GM23338 (cell line): Measurements from ENCODE around the gene BACE2. TPM values are rescaled to one million over a fixed set of nuclear protein-coding genes. Genes with fewer than 3 reads are reported as not detected.

Source experiments
- ATAC-seq: fragments of 200-7000 bp; cut with Tn5 transposase; 3 replicates; pipeline ENCODE4 v1.9.1; 2020
- DNase-seq: peaks from one replicate; pipeline ENCODE4 v3.0.0-alpha.2; 2015; ENCODE audit warnings: low spot score
- H2AFZ ChIP-seq: fragments of 200-600 bp; sonication (generic); 2 replicates; pipeline ENCODE4 v1.8.0; 2016; ENCODE audit warnings: antibody characterized with exemption, mild to moderate bottlenecking, moderate library complexity
- H3F3A ChIP-seq: fragments of 200-600 bp; sonication (generic); replicated peaks from 2 replicates; pipeline ENCODE4 v1.8.0; 2017; ENCODE audit warnings: antibody characterized with exemption, mixed run types, low read depth
- H3K27ac ChIP-seq: fragments of 200-600 bp; sonication (generic); 2 replicates; pipeline ENCODE4 v1.6.1; 2016; ENCODE audit warnings: low read depth
- H3K27me3 ChIP-seq: fragments of 200-600 bp; sonication (generic); 2 replicates; pipeline ENCODE4 v1.8.0; 2016; ENCODE audit warnings: mild to moderate bottlenecking, mixed run types, moderate library complexity; ENCODE audit not compliant: insufficient read depth
- H3K36me3 ChIP-seq: fragments of 200-600 bp; sonication (generic); 2 replicates; pipeline ENCODE4 v1.8.0; 2016; ENCODE audit warnings: mild to moderate bottlenecking; ENCODE audit not compliant: insufficient read depth
- H3K4me1 ChIP-seq: fragments of 200-600 bp; sonication (generic); 2 replicates; pipeline ENCODE4 v1.8.0; 2016; ENCODE audit warnings: mild to moderate bottlenecking, moderate library complexity; ENCODE audit not compliant: insufficient read depth
- H3K4me2 ChIP-seq: fragments of 200-600 bp; sonication (generic); 2 replicates; pipeline ENCODE4 v1.7.1; 2017; ENCODE audit warnings: mixed run types
- H3K4me3 ChIP-seq: fragments of 200-600 bp; sonication (generic); 2 replicates; pipeline ENCODE4 v1.6.1; 2016; ENCODE audit warnings: mixed run types
- H3K79me2 ChIP-seq: fragments of 200-600 bp; sonication (generic); replicated peaks from 2 replicates; pipeline ENCODE4 v1.8.0; 2017; ENCODE audit warnings: mild to moderate bottlenecking; ENCODE audit not compliant: insufficient read depth
- H3K9me2 ChIP-seq: fragments of 200-600 bp; sonication (generic); 2 replicates; pipeline ENCODE4 v1.8.0; 2017; ENCODE audit not compliant: insufficient read depth
- H4K20me1 ChIP-seq: fragments of 200-600 bp; sonication (generic); replicated peaks from 2 replicates; pipeline ENCODE4 v1.8.0; 2017; ENCODE audit warnings: mild to moderate bottlenecking; ENCODE audit not compliant: insufficient read depth
- H3K27ac Mint-ChIP-seq: 2 replicates; pipeline ENCODE4 v1.8.0; 2020; ENCODE audit warnings: inconsistent platforms, mild to moderate bottlenecking, moderate library complexity, mixed read lengths
- H3K27me3 Mint-ChIP-seq: 3 replicates; pipeline ENCODE4 v1.8.0; 2022; ENCODE audit warnings: low read depth, mild to moderate bottlenecking, moderate library complexity, mixed read lengths, inconsistent platforms; ENCODE audit not compliant: insufficient read depth, poor library complexity
- H3K36me3 Mint-ChIP-seq: 3 replicates; pipeline ENCODE4 v1.8.0; 2021; ENCODE audit warnings: low read depth, mild to moderate bottlenecking, inconsistent platforms, moderate library complexity, mixed read lengths
- H3K4me1 Mint-ChIP-seq: 3 replicates; pipeline ENCODE4 v1.8.0; 2020; ENCODE audit warnings: mild to moderate bottlenecking, inconsistent platforms, mixed read lengths
- H3K4me3 Mint-ChIP-seq: 3 replicates; pipeline ENCODE4 v1.8.0; 2021; ENCODE audit warnings: moderate library complexity, mild to moderate bottlenecking, inconsistent platforms, mixed read lengths
- H3K9me3 Mint-ChIP-seq: 3 replicates; pipeline ENCODE4 v1.8.0; 2020; ENCODE audit warnings: moderate library complexity, mild to moderate bottlenecking, inconsistent platforms, mixed read lengths
- CTCF ChIP-seq, 2 experiments: fragments of 200-600 bp in 1 of 2; sonication (generic) in 1 of 2; conservative IDR thresholded peaks; 2 replicates each; pipeline versions ENCODE4 v1.5.1 to v1.6.1; 2016 to 2017; ENCODE audit warnings: antibody characterized with exemption in 2 of 2, low read depth in 2 of 2, mild to moderate bottlenecking in 2 of 2, moderate library complexity in 1 of 2
- ETS1 ChIP-seq: IDR thresholded peaks from 2 replicates; pipeline ENCODE4 v1.6.1; 2016; ENCODE audit warnings: antibody characterized with exemption
- EZH2 ChIP-seq: fragments of 200-600 bp; sonication (generic); IDR thresholded peaks from one replicate; pipeline ENCODE4 v1.8.0; 2017; ENCODE audit warnings: antibody characterized with exemption, mild to moderate bottlenecking, low read depth; ENCODE audit not compliant: unreplicated experiment
- EZH2phosphoT487 ChIP-seq: fragments of 200-600 bp; sonication (generic); IDR thresholded peaks from one replicate; pipeline ENCODE4 v1.8.1; 2018; ENCODE audit warnings: antibody characterized with exemption; ENCODE audit not compliant: unreplicated experiment
- JUNB ChIP-seq: IDR thresholded peaks from one replicate; pipeline ENCODE4 v1.6.1; 2016; ENCODE audit warnings: antibody characterized with exemption; ENCODE audit not compliant: unreplicated experiment
- NANOG ChIP-seq: IDR thresholded peaks from 2 replicates; pipeline ENCODE4 v1.6.1; 2016; ENCODE audit warnings: antibody characterized with exemption, borderline replicate concordance
- POLR2AphosphoS5 ChIP-seq: IDR thresholded peaks from 2 replicates; pipeline ENCODE4 v1.6.1; 2016; ENCODE audit warnings: antibody characterized with exemption, low read depth
- REST ChIP-seq: IDR thresholded peaks from one replicate; pipeline ENCODE4 v1.6.1; 2018; ENCODE audit warnings: antibody characterized with exemption; ENCODE audit not compliant: unreplicated experiment
- STAT1 ChIP-seq: IDR thresholded peaks from one replicate; pipeline ENCODE4 v1.6.1; 2016; ENCODE audit warnings: antibody characterized with exemption; ENCODE audit not compliant: unreplicated experiment
- ZNF114 ChIP-seq: fragments of 250-450 bp; sonication (Bioruptor Pico); IDR thresholded peaks from 2 replicates; pipeline ENCODE4 v1.5.0; 2020; ENCODE audit warnings: mild to moderate bottlenecking, moderate library complexity
- ZNF331 ChIP-seq: fragments of 250-450 bp; sonication (Bioruptor Pico); IDR thresholded peaks from 2 replicates; pipeline ENCODE4 v1.5.0; 2020; ENCODE audit warnings: low read depth, mild to moderate bottlenecking, moderate library complexity
- polyA plus RNA-seq: library from polyadenylated mRNA; unstranded; fragments of >200 nt; fragmentation: Nextera tagmentation; extraction: Ambion mirVana; gene quantifications from 2 replicates; pipeline ENCODE4 v1.2.1, GENCODE V29; 2016
- total RNA-seq: library from RNA; depleted of rRNA; stranded (reverse); fragments of >200 nt; shearing (Covaris generic); gene quantifications from 2 replicates; pipeline ENCODE4 v1.2.3, GENCODE V29; 2014

The BACE2 gene
- total and polyA plus RNA-seq, 2 experiments from 2014 or later: 3.5 to 6.8 TPM

GRCh38 chr21:41209016-41209619 lies 41.2 kb downstream of the BACE2 start (continued):
- TF ChIP-seq ZNF114 (CRISPR knock-in tag) (no peak), POLR2AphosphoS5 (no peak), REST (no peak), NANOG (no peak), ETS1 (no peak), CTCF (conservative IDR thresholded peaks at IDR 0.05; ENCODE audit: low read depth in 2 of 2) (no peak), EZH2phosphoT487 (no peak), EZH2 (no peak)

GRCh38 chr21:41210426-41211059 lies 42.6 kb downstream of the BACE2 start:
- H3K4me1 Mint-ChIP-seq: peaks cover 18% of the 10 kb centered on the region
- H3K27me3 ChIP-seq: no peaks in the 10 kb centered on the region
- H3K27ac Mint-ChIP-seq: no peak overlapping the region; the same call in 1 of the 2 replicates
- no peaks in the 10 kb centered on the region for H3K79me2 ChIP-seq
- no peaks in the 10 kb centered on the region for H3K36me3 ChIP-seq
- ATAC-seq (peak; percentile 40), DNase-seq (peak; percentile 41)
- no peaks in the 10 kb centered on the region for H4K20me1 ChIP-seq
- no peak overlapping the region for H3K4me2 ChIP-seq
- H3K4me3 ChIP-seq: no peak overlapping the region
- no peak overlapping the region for H3K27ac ChIP-seq
- no peaks in the 10 kb centered on the region for H3K4me1 ChIP-seq
- H3K9me3 Mint-ChIP-seq: no peaks in the 10 kb centered on the region
- no peak overlapping the region for H2AFZ ChIP-seq
- H3K9me2 ChIP-seq: no peaks in the 10 kb centered on the region
- H3K36me3 Mint-ChIP-seq: no peaks in the 10 kb centered on the region
- peaks cover 6% of the 10 kb centered on the region for H3K27me3 Mint-ChIP-seq
- H3F3A ChIP-seq: no peaks in the 10 kb centered on the region
- no peak overlapping the region for H3K4me3 Mint-ChIP-seq
- TF ChIP-seq JUNB (no peak), ZNF114 (CRISPR knock-in tag) (no peak), STAT1 (no peak), NANOG (no peak), POLR2AphosphoS5 (no peak), ZNF331 (CRISPR knock-in tag) (no peak), ETS1 (no peak)
